ENCODE results near the gene TUBGCP6.

DNA sequence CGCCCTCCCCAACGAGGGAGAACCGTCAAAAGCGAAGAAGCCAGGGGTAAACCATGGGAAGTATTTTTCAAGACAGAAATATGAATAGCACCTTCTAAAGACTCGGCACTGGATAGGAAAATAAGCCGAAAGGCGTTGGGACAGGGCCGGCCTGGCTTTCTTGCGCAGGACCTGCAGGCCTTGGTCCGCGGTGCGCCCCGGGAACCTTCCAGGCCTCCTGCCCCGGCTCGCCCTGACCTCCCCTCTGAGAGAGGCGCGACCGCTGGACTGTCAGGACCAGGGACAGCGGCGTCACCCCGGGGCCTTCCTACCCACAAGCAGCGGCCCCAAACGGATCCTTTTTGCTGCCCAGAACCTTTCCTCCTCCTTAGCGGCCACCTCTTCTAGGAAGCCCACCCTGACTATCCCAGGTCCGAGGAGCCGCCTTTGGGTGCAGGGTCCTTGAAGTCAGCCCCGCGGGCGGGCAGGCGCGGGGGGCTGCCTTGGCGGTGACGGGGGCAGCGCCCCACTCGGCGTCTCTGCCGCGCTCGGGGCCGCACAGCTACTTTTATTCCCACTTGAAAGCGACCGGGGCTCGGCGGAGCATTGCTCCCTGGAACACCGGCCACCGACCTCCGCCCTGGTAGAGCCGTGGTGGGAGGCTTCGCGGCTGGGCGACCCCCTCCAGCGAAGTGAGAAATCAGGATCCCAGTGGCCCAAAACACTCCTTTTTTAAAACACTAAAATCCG is 26.0 kb upstream of the TUBGCP6 start:
- TF ChIP-seq GATA2 (IDR thresholded peaks at IDR 0.05; ENCODE audit: low read depth, low read length) (no peak), GATA3 (IDR thresholded peaks at IDR 0.05; ENCODE audit: low read depth, low read length) (no peak)
